GM23338 (cell line): ENCODE data around the gene CCNYL1. TPM values are rescaled to one million over a fixed set of nuclear protein-coding genes. Genes with fewer than 3 reads are reported as not detected.

Source experiments
- ATAC-seq: fragments of 200-7000 bp; cut with Tn5 transposase; 3 replicates; pipeline ENCODE4 v1.9.1; 2020
- DNase-seq: peaks from one replicate; pipeline ENCODE4 v3.0.0-alpha.2; 2015; ENCODE audit warnings: low spot score
- H2AFZ ChIP-seq: fragments of 200-600 bp; sonication (generic); 2 replicates; pipeline ENCODE4 v1.8.0; 2016; ENCODE audit warnings: antibody characterized with exemption, mild to moderate bottlenecking, moderate library complexity
- H3F3A ChIP-seq: fragments of 200-600 bp; sonication (generic); replicated peaks from 2 replicates; pipeline ENCODE4 v1.8.0; 2017; ENCODE audit warnings: antibody characterized with exemption, mixed run types, low read depth
- H3K27ac ChIP-seq: fragments of 200-600 bp; sonication (generic); 2 replicates; pipeline ENCODE4 v1.6.1; 2016; ENCODE audit warnings: low read depth
- H3K27me3 ChIP-seq: fragments of 200-600 bp; sonication (generic); 2 replicates; pipeline ENCODE4 v1.8.0; 2016; ENCODE audit warnings: mild to moderate bottlenecking, mixed run types, moderate library complexity; ENCODE audit not compliant: insufficient read depth
- H3K36me3 ChIP-seq: fragments of 200-600 bp; sonication (generic); 2 replicates; pipeline ENCODE4 v1.8.0; 2016; ENCODE audit warnings: mild to moderate bottlenecking; ENCODE audit not compliant: insufficient read depth
- H3K4me1 ChIP-seq: fragments of 200-600 bp; sonication (generic); 2 replicates; pipeline ENCODE4 v1.8.0; 2016; ENCODE audit warnings: mild to moderate bottlenecking, moderate library complexity; ENCODE audit not compliant: insufficient read depth
- H3K4me2 ChIP-seq: fragments of 200-600 bp; sonication (generic); 2 replicates; pipeline ENCODE4 v1.7.1; 2017; ENCODE audit warnings: mixed run types
- H3K4me3 ChIP-seq: fragments of 200-600 bp; sonication (generic); 2 replicates; pipeline ENCODE4 v1.6.1; 2016; ENCODE audit warnings: mixed run types
- H3K79me2 ChIP-seq: fragments of 200-600 bp; sonication (generic); replicated peaks from 2 replicates; pipeline ENCODE4 v1.8.0; 2017; ENCODE audit warnings: mild to moderate bottlenecking; ENCODE audit not compliant: insufficient read depth
- H3K9me2 ChIP-seq: fragments of 200-600 bp; sonication (generic); 2 replicates; pipeline ENCODE4 v1.8.0; 2017; ENCODE audit not compliant: insufficient read depth
- H4K20me1 ChIP-seq: fragments of 200-600 bp; sonication (generic); replicated peaks from 2 replicates; pipeline ENCODE4 v1.8.0; 2017; ENCODE audit warnings: mild to moderate bottlenecking; ENCODE audit not compliant: insufficient read depth
- H3K27ac Mint-ChIP-seq: 2 replicates; pipeline ENCODE4 v1.8.0; 2020; ENCODE audit warnings: inconsistent platforms, mild to moderate bottlenecking, moderate library complexity, mixed read lengths
- H3K27me3 Mint-ChIP-seq: 3 replicates; pipeline ENCODE4 v1.8.0; 2022; ENCODE audit warnings: low read depth, mild to moderate bottlenecking, moderate library complexity, mixed read lengths, inconsistent platforms; ENCODE audit not compliant: insufficient read depth, poor library complexity
- H3K36me3 Mint-ChIP-seq: 3 replicates; pipeline ENCODE4 v1.8.0; 2021; ENCODE audit warnings: low read depth, mild to moderate bottlenecking, inconsistent platforms, moderate library complexity, mixed read lengths
- H3K4me1 Mint-ChIP-seq: 3 replicates; pipeline ENCODE4 v1.8.0; 2020; ENCODE audit warnings: mild to moderate bottlenecking, inconsistent platforms, mixed read lengths
- H3K4me3 Mint-ChIP-seq: 3 replicates; pipeline ENCODE4 v1.8.0; 2021; ENCODE audit warnings: moderate library complexity, mild to moderate bottlenecking, inconsistent platforms, mixed read lengths
- H3K9me3 Mint-ChIP-seq: 3 replicates; pipeline ENCODE4 v1.8.0; 2020; ENCODE audit warnings: moderate library complexity, mild to moderate bottlenecking, inconsistent platforms, mixed read lengths
- CREB1 ChIP-seq: fragments of 250-450 bp; sonication (Bioruptor Pico); IDR thresholded peaks from 2 replicates; pipeline ENCODE4 v1.5.0; 2020; ENCODE audit warnings: low read depth, mild to moderate bottlenecking, moderate library complexity
- STAT1 ChIP-seq: IDR thresholded peaks from one replicate; pipeline ENCODE4 v1.6.1; 2016; ENCODE audit warnings: antibody characterized with exemption; ENCODE audit not compliant: unreplicated experiment
- ZNF331 ChIP-seq: fragments of 250-450 bp; sonication (Bioruptor Pico); IDR thresholded peaks from 2 replicates; pipeline ENCODE4 v1.5.0; 2020; ENCODE audit warnings: low read depth, mild to moderate bottlenecking, moderate library complexity
- polyA plus RNA-seq: library from polyadenylated mRNA; unstranded; fragments of >200 nt; fragmentation: Nextera tagmentation; extraction: Ambion mirVana; gene quantifications from 2 replicates; pipeline ENCODE4 v1.2.1, GENCODE V29; 2016
- total RNA-seq: library from RNA; depleted of rRNA; stranded (reverse); fragments of >200 nt; shearing (Covaris generic); gene quantifications from 2 replicates; pipeline ENCODE4 v1.2.3, GENCODE V29; 2014
- TF ChIP-seq, protein P1 (sequence below): fragments of 250-450 bp; sonication (Bioruptor Pico); IDR thresholded peaks from 2 replicates; pipeline ENCODE4 v1.5.0; 2020; ENCODE audit warnings: mild to moderate bottlenecking, moderate library complexity
- TF ChIP-seq, protein P2 (sequence below), 2 experiments: fragments of 200-600 bp in 1 of 2; sonication (generic) in 1 of 2; conservative IDR thresholded peaks; 2 replicates each; pipeline versions ENCODE4 v1.5.1 to v1.6.1; 2016 to 2017; ENCODE audit warnings: antibody characterized with exemption in 2 of 2, low read depth in 2 of 2, mild to moderate bottlenecking in 2 of 2, moderate library complexity in 1 of 2

The CCNYL1 gene
- total and polyA plus RNA-seq, 2 experiments from 2014 or later: 19.6 to 32.1 TPM

DNA sequence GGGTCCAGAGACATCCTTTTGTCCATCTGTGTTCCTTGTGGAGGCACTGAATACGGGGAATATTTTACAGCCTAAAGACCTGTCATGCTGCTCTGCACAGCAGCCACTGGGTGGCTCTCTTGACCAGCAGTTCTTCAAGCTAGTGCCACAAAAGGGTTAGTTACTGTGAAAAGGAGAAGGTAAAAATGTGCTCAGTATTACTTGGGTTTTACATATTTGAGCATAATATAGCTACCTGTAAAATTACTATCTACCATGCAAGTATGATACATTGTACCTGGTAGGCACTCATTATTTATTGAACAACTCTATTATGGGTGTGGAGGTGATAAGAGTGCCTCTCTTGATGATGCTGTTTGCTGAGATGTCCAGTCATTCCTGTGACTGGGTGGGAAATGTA is 34.7 kb downstream of the CCNYL1 start:
- Mint-ChIP-seq H3K27ac (no peak overlapping the region), H3K4me3 (no peak overlapping the region), H3K9me3 (no peaks in the 10 kb centered on the region), H3K36me3 (peaks cover 15% of the 10 kb centered on the region; the same call in 2 of the 3 replicates), H3K4me1 (peaks cover 8% of the 10 kb centered on the region), H3K27me3 (peaks cover 5% of the 10 kb centered on the region)
- H3K36me3 ChIP-seq: peaks cover 11% of the 10 kb centered on the region
- no peak overlapping the region for H3K4me2 ChIP-seq
- peak; percentile 91 for ATAC-seq
- H2AFZ ChIP-seq: no peak overlapping the region
- no peak for TF ChIP-seq ZNF331 (CRISPR knock-in tag)
- no peak for TF ChIP-seq CREB1 (CRISPR knock-in tag)
- TF ChIP-seq, protein P1, sequence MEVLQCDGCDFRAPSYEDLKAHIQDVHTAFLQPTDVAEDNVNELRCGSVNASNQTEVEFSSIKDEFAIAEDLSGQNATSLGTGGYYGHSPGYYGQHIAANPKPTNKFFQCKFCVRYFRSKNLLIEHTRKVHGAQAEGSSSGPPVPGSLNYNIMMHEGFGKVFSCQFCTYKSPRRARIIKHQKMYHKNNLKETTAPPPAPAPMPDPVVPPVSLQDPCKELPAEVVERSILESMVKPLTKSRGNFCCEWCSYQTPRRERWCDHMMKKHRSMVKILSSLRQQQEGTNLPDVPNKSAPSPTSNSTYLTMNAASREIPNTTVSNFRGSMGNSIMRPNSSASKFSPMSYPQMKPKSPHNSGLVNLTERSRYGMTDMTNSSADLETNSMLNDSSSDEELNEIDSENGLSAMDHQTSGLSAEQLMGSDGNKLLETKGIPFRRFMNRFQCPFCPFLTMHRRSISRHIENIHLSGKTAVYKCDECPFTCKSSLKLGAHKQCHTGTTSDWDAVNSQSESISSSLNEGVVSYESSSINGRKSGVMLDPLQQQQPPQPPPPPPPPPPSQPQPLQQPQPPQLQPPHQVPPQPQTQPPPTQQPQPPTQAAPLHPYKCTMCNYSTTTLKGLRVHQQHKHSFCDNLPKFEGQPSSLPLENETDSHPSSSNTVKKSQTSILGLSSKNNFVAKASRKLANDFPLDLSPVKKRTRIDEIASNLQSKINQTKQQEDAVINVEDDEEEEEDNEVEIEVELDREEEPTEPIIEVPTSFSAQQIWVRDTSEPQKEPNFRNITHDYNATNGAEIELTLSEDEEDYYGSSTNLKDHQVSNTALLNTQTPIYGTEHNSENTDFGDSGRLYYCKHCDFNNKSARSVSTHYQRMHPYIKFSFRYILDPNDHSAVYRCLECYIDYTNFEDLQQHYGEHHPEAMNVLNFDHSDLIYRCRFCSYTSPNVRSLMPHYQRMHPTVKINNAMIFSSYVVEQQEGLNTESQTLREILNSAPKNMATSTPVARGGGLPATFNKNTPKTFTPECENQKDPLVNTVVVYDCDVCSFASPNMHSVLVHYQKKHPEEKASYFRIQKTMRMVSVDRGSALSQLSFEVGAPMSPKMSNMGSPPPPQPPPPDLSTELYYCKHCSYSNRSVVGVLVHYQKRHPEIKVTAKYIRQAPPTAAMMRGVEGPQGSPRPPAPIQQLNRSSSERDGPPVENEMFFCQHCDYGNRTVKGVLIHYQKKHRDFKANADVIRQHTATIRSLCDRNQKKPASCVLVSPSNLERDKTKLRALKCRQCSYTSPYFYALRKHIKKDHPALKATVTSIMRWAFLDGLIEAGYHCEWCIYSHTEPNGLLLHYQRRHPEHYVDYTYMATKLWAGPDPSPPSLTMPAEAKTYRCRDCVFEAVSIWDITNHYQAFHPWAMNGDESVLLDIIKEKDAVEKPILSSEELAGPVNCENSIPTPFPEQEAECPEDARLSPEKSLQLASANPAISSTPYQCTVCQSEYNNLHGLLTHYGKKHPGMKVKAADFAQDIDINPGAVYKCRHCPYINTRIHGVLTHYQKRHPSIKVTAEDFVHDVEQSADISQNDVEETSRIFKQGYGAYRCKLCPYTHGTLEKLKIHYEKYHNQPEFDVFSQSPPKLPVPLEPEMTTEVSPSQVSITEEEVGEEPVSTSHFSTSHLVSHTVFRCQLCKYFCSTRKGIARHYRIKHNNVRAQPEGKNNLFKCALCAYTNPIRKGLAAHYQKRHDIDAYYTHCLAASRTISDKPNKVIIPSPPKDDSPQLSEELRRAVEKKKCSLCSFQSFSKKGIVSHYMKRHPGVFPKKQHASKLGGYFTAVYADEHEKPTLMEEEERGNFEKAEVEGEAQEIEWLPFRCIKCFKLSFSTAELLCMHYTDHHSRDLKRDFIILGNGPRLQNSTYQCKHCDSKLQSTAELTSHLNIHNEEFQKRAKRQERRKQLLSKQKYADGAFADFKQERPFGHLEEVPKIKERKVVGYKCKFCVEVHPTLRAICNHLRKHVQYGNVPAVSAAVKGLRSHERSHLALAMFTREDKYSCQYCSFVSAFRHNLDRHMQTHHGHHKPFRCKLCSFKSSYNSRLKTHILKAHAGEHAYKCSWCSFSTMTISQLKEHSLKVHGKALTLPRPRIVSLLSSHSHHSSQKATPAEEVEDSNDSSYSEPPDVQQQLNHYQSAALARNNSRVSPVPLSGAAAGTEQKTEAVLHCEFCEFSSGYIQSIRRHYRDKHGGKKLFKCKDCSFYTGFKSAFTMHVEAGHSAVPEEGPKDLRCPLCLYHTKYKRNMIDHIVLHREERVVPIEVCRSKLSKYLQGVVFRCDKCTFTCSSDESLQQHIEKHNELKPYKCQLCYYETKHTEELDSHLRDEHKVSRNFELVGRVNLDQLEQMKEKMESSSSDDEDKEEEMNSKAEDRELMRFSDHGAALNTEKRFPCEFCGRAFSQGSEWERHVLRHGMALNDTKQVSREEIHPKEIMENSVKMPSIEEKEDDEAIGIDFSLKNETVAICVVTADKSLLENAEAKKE: no peak
- TF ChIP-seq, protein P2, sequence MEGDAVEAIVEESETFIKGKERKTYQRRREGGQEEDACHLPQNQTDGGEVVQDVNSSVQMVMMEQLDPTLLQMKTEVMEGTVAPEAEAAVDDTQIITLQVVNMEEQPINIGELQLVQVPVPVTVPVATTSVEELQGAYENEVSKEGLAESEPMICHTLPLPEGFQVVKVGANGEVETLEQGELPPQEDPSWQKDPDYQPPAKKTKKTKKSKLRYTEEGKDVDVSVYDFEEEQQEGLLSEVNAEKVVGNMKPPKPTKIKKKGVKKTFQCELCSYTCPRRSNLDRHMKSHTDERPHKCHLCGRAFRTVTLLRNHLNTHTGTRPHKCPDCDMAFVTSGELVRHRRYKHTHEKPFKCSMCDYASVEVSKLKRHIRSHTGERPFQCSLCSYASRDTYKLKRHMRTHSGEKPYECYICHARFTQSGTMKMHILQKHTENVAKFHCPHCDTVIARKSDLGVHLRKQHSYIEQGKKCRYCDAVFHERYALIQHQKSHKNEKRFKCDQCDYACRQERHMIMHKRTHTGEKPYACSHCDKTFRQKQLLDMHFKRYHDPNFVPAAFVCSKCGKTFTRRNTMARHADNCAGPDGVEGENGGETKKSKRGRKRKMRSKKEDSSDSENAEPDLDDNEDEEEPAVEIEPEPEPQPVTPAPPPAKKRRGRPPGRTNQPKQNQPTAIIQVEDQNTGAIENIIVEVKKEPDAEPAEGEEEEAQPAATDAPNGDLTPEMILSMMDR (conservative IDR thresholded peaks at IDR 0.05; ENCODE audit: low read depth in 2 of 2): peak; percentile 96 to 100
- no peak for TF ChIP-seq STAT1
- peaks cover 9% of the 10 kb centered on the region for H3F3A ChIP-seq
- DNase-seq: peak; percentile 85
- H3K4me1 ChIP-seq: peaks cover 13% of the 10 kb centered on the region
- H3K79me2 ChIP-seq: no peaks in the 10 kb centered on the region
- no peak overlapping the region for H3K4me3 ChIP-seq
- no peaks in the 10 kb centered on the region for H3K27me3 ChIP-seq
- H3K27ac ChIP-seq: no peak overlapping the region
- H4K20me1 ChIP-seq: no peaks in the 10 kb centered on the region
- H3K9me2 ChIP-seq: no peaks in the 10 kb centered on the region
